Activated CD4-positive, alpha-beta T cell treated with anti-CD3 and anti-CD28 coated beads for 4 hours (primary cell): ENCODE measurements around the gene POLE2.
"Not testable (repeated sequence)": the region's sequence is repeated elsewhere in the genome, so short reads cannot be mapped to it uniquely, and the experiment has no call there.

Source experiments
- DNase-seq, 2 donors: peaks; one replicate each; pipeline ENCODE4 v3.0.0-alpha.2; 2020

POLE2 gene

GRCh38 chr14:49657500-49657899 is 30.5 kb downstream of the POLE2 start:
- DNase-seq: not testable (repeated sequence)

- no peak for DNase-seq
Observed at GRCh38 chr14:49654511-49654910, 33.5 kb downstream of the POLE2 start.

- DNase-seq: no peak
Observed at GRCh38 chr14:49653508-49653907, 34.5 kb downstream of the POLE2 start.

- DNase-seq: no peak
Observed at GRCh38 chr14:49642163-49642562, 45.9 kb downstream of the POLE2 start.

- no peak for DNase-seq
Observed at GRCh38 chr14:49641697-49642129, 46.3 kb downstream of the POLE2 start.

- no peak for DNase-seq
Observed at GRCh38 chr14:49640540-49641417, 47.2 kb downstream of the POLE2 start.

- no peak for DNase-seq
Observed at GRCh38 chr14:49637534-49638078, 50.4 kb downstream of the POLE2 start.

GRCh38 chr14:49636866-49637265 is 51.1 kb downstream of the POLE2 start:
- no peak for DNase-seq

- DNase-seq: peak; percentile 65 to 68
Observed at GRCh38 chr14:49634547-49635334, 53.3 kb downstream of the POLE2 start, which contains the start of gene DNAAF2. TSS of gene DNAAF2 (minus strand) at chr14:49635244. CDS start at chr14:49635149, 95 bp downstream.

- peak; percentile 92 to 95 for DNase-seq
Observed at GRCh38 chr14:49633640-49634546, 54.1 kb downstream of the POLE2 start.

GRCh38 chr14:49623941-49624839 is 63.8 kb downstream of the POLE2 start:
- peak in 1 of 2 donors; percentile 24 for DNase-seq

- no peak for DNase-seq
Observed at GRCh38 chr14:49623387-49623786, 64.6 kb downstream of the POLE2 start.

- no peak for DNase-seq
Observed at GRCh38 chr14:49622022-49622607, 65.9 kb downstream of the POLE2 start.

GRCh38 chr14:49621114-49621881 is 66.7 kb downstream of the POLE2 start:
- peak; percentile 44 to 57 for DNase-seq

GRCh38 chr14:49620182-49621113 is 67.6 kb downstream of the POLE2 start, which contains the start of the genes MGAT2 and RPL36AL:
TSS of gene MGAT2 (plus strand) at chr14:49620799. CDS start at chr14:49621269, 470 bp downstream.
TSS of gene RPL36AL (minus strand) at chr14:49620626. CDS start at chr14:49619104, 1,522 bp downstream.
- DNase-seq: peak; percentile 92

GRCh38 chr14:49619730-49620129 is 68.3 kb downstream of the POLE2 start:
- DNase-seq: no peak

GRCh38 chr14:49619273-49619672 is 68.7 kb downstream of the POLE2 start:
- not testable (repeated sequence) for DNase-seq

- no peak for DNase-seq
Observed at GRCh38 chr14:49617852-49618519, 70.0 kb downstream of the POLE2 start.
